GM21447 (cell line): ENCODE measurements around the gene IER2.
"Not testable (repeated sequence)": the region's sequence is repeated elsewhere in the genome, so short reads cannot be mapped to it uniquely, and the experiment has no call there.

Experiments
- ATAC-seq: cut with Tn5 transposase; IDR thresholded peaks from one replicate; pipeline ENCODE4 v1.9.1; 2021; ENCODE audit not compliant: unreplicated experiment

The IER2 gene

DNA sequence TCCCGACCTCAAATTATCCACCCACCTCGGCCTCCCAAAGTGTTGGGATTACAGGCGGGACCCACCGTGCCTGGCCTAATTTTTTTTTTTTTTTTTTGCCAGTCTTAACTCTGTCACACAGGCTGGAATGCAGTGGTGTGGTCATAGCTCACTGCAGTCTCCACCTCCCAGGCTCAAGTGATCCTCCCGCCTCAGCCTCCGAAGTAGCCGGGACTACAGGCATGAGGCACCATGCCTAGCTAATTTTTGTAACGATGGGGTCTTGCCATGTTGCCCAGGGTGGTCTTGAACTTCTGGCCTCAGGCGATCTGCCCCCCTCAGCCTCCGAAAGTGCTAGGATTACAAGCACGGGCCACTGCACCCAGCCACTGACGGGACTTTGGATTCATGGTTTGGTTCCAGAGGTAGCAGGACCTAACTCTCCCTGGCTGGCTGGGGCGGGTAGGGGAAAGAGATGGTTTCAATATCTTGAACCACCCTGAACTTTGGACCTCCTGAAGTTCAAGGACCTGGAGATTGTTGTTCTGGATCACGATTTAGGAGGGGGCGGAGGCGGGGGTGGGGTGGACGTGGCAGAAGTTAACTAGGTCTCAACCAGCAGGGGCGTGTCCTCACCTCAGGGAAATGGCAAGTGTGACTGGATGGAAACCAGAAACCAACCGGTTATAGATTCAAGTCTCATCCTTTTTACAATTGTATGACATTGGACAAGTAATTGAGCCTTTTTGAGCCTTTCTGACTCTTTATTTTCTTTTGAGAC is 40.8 kb downstream of the IER2 start:
- no peak for ATAC-seq

- ATAC-seq: no peak
Observed at GRCh38 chr19:13195678-13196077, 45.5 kb downstream of the IER2 start.

GRCh38 chr19:13198634-13199033 is 48.4 kb downstream of the IER2 start:
- no peak for ATAC-seq

DNA sequence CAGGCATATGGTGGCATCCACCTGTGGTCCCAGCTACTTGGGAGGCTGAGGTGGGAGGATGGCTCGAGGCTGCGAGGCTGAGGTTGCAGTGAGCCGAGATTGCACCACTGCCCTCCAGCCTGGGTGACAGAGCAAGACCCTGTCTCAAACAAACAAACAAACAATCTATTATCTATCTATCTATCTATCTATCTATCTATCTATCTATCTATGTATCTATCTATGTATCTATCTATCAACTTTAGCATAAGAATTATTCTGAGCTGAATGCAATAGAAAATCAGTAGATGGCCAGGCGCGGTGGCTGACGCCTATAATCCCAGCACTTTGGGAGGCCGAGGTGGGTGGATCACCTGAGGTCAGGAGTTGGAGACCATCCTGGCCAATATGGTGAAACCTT is 51.9 kb downstream of the IER2 start:
- not testable (repeated sequence) for ATAC-seq
